Lower leg skin (tissue), 3 donors: Measurements from ENCODE around the gene HOXA9.

Experiments used
- CTCF ChIP-seq, 3 donors: fragments of 450-650 bp; IDR thresholded peaks; one replicate each; pipeline ENCODE4 v1.5.1; 2016; ENCODE audit warnings: antibody characterized with exemption in 3 of 3, mild to moderate bottlenecking in 3 of 3, moderate library complexity in 2 of 3
- POLR2A ChIP-seq, 2 donors: fragments of 450-650 bp; IDR thresholded peaks; one replicate each; pipeline ENCODE4 v1.6.1; 2016 to 2017; ENCODE audit warnings: antibody characterized with exemption in 2 of 2, mild to moderate bottlenecking in 1 of 2, moderate library complexity in 1 of 2

- TF ChIP-seq CTCF (IDR thresholded peaks at IDR 0.05) (no peak), POLR2A (IDR thresholded peaks at IDR 0.05) (no peak)
Measured at GRCh38 chr7:27177795-27178320, 12.5 kb upstream of the HOXA9 start.
